NCI-H1417 treated with DMSO at 0.1 percent for 48 hours (cell line): ENCODE measurements around the gene SEPTIN7.
"Not testable (repeated sequence)": the region's sequence is repeated elsewhere in the genome, so short reads cannot be mapped to it uniquely, and the experiment has no call there.

Source experiments
- DNase-seq: peaks from one replicate; lab custom pipeline; 2025; lab: John Stamatoyannopoulos, UW

SEPTIN7 gene

DNA sequence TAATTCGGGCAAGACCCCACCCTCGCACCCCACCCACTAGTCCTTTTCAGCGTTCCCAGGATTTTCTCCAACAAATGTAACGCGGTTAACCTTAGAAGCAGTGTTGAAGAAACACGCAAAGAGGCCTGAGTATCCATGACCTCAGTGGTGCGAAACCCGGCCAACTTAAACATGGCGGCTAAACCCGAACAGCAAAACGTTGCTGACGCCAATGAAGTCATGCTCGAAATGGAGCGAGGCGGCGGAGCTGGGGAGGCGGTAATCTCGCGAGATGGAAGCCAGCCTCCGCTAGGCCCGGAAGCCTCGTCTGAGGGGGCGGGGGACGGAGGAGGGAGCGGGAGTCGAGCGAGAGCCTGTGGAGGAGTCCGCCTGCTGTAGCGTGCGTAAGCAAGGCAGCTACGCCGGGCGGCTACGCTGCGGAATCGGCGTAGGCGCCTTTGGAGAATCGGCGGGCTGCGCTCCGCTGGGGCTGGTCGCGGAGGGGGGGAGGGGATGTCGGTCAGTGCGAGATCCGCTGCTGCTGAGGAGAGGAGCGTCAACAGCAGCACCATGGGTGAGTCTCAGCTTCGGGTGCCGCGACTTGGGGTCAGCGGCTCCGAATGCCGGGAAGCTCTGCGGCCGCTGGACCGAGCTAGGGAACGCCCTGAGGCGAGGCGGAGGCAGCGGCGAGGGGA lies at the start of gene SEPTIN7:
Gene SEPTIN7 (plus strand): TSS at position 340 of the 674 bp plus-strand sequence. CDS start 153 bp downstream, at position 493.
- peak; percentile 94 for DNase-seq

DNA sequence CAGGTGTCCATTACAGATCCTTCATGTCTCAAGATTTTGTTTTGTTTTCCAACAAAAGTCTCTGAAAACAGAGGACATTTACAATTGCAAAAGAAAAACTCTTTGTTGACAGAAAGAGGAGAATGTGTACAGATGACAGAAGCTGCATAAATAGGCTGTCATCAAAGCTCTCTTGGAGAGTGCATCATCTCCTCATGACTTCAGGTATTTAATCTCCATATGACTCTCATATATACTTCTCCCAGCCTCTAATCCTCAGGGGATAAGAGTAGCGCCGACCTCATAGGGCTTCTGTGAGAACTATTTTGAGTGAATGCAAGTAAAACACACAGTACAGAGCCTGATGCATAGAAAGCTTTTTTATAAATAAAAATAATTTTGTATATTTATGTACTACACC lies 48.1 kb upstream of the SEPTIN7 start:
- no peak for DNase-seq

DNA sequence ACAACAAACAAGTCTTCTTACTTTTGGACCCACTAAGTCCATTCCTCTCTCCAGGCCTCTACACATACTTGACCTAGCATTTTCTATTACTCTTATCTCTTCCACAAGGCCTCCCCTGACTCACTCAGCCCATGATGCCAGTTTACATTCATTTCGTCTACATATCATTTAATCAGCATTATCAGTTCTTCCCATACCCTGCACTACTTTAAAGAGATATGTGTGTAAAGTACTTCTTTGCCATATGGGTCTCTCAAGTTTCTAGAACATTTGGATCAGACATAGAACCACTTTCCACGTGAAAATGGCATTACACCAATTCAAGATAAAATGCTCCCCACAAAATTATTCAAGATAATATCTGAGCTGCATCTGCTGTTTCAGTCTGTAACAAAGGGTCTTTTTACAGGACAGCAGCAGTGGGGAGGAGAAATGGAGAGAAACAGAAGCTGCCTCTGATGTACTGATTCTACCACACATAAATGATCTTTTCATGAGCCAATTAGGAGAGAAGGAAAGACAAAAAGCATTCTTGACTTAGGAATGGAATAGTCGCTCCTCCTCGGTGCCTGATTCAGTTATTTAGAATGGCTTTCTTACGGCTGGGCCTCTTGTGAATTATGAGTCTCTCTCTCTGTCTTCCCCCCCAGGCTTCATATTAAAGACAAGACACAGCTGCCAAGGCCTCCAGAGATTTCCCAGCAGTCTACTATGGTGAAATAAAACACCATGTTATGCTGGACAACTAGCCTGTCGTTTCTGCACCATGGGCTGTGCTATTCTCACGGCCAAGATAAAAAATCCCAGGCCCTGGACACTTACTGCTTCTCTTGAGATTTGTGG lies 46.9 kb upstream of the SEPTIN7 start:
- no peak for DNase-seq

DNA sequence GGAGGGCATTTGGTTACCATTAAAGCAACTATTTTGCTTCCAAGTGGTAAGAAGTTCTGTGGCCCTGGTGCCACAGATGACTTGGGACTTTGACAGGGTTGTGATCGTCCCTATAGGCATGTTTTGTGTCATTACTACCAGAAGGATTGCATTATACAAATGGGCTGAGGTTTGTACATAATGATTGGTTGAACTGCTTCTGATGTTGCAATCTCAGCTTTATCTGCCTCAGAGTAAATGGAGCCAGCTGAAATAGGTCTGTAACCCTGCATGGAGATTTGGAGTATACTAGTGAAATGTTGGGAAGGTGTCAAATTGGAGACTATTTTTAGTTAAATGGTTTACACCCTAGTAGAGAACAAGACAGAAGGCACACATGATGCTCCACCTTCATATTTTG lies 46.1 kb upstream of the SEPTIN7 start:
- no peak for DNase-seq

DNA sequence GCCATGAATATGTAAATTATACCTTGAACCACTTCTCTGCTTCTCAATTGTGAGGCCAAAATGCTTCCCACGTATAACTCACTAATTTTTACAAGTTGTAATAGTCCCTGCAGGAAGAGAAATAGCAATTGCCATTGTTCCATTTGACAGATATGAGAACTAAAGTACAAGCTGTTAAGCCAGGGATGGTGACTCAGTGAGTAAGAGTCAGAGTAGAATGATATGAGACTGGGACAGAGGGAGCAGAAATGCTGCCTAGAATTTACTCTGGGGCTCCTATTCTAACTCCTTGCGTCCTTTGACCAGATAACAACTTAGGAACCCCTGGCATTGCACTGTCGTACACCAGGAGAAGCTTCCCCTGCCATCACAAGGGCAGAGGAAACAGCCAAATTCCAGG lies 45.1 kb upstream of the SEPTIN7 start:
- no peak for DNase-seq

DNA sequence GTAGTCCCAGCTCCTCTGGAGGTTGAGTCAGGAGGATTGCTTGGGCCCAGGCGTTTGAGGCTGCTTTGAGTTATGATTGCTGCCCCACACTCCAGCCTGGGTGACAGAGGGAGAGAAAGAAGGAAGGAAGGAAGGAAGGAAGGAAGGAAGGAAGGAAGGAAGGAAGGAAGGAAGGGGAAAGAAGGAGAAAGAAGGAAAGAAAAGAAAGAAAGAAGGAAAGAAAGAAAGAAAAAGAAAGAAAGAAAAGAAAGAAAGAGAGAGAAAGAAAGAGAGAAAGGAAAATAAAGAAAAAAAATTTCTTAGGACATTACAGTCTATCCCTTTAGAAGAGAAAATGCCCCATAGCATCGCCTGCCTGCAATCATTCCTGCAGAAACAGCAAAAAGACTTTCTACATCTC lies 44.4 kb upstream of the SEPTIN7 start:
- not testable (repeated sequence) for DNase-seq

DNA sequence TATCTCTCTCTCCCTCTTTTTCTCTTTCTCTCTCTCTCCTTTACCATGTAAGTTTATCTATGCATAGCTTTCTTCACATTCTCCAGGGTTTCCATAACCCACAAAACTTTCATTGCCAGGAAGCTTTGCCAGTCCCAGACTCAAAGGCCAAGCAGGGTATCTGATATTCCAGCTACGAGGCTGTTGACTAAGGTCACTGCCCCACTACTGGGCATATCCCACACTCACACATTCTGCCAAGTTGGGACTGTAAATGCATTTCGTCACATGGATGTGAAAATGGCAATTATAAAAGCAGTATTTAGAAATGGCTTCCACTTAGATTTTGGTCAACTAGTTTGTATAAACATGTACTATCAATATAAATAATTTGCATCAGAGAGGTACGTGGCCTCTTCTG lies 43.3 kb upstream of the SEPTIN7 start:
- no peak for DNase-seq

DNA sequence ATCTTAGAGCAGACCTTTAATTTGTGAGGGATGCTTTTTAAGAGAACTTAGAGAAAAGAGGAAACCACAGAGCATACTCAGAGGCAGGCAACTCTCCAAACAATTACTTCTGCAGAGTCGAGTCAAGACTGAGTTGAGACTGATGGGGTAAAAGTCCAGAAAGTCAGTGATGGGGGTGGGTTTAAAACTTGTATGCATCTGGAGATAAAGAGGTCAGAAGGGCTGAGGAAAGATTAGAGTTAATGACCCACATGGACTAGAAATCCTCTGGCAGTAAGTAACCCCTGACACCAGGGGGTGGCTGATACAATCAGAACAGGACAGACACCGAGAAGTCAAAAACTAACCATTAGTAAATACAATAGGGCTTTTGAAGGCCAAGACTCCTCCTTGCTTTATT lies 42.4 kb upstream of the SEPTIN7 start:
- no peak for DNase-seq

DNA sequence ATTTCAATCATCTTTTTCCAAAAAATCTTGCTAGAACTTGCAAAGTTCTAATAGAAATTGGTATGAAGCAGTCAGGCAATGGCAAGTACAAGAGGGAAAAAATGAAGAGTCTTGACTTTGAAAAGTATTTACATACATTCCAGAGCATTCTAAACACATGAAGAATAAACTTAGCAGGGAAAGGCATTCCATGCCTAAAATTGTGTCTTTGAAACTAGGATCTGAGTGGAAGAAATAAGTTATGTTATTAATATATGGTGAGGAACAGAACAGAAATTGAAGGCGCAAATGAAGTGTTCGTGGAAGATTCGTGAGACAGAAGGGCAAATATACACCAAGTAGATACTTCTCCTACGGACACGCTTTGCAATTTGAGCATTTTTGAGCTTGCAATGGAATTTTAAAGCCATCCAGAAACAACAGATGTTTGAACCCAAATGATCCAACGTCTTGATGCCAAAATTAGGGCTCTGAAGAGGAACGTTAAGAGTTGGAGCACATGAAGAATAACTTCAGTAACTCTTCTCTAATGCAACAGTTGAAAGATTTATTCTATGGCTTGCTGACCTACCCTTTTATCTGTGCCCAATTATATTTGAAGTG lies 40.6 kb upstream of the SEPTIN7 start:
- DNase-seq, result no peak

DNA sequence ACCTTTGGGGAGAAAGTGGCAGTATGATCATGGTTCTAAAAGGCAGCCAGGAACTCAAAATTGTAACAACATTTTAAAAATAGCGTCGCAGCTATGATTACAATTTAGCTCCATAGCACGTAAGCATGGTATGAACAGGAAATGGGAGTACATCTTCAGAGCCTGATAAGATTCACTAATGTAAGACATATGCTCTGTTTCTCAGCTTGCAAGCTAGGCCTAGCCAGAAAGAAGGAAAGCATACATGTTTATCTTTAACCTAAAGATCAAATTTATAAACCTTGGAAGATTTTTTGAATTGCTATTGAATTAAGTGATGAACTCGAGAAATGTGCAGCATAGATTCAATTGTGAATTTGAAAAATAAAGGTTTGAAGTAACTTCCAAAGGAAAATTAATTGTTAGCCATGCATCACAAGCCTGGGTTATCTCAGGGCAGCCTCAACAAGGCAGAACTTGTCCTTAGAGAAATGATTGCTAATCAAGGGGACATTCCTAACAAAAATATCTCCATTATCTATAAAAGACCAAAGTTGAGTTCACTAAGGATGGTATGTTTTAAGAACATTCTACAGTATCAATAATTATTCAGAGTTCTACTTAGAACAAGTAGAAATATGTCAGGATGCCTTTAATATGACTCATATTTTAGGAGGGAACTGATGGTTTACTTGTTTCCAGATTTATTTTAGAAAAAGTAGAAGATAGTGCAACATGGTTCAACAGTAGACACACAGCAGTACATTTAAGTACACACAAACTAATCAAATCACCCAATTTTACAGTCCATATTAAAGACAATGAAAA lies 38.8 kb upstream of the SEPTIN7 start:
- no peak for DNase-seq

DNA sequence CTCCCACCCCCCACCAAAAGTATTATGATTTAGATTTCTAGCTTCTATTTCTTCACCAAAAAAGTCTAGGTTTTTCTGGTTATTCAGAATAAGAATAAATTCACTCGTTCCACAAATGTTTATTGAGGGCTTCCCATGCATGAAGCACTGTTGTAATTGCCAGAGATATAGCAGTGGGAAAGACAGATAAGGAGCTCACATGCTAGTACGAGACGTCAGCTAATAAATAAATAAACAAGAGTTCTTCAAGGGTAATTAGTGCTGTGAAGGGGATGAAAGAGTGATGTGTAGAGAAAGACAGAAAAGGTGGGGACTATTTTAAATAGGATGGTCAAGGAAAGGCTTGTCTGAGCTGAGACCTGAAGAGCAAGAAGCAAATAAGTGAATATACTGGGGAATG lies 38.1 kb upstream of the SEPTIN7 start:
- no peak for DNase-seq

DNA sequence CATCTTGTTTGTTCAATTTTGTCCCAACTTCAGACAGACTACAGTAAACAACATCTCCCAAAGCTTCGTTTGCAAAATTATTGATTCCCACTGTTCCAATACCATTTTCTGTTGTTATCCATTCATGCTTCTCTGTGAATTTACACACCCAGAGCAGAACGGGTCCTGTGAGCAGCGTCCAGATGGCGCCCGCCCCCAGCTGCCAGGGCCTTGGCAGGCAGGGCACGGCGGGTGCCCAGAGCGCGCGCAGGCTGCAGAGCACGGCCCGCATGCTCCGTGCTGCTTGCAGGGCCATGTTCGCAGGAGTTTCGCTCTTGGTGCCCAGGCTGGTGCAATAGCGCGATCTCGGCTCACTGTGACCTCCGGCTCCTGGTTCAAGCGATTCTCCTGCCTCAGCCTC lies 32.5 kb upstream of the SEPTIN7 start:
- DNase-seq, result no peak

DNA sequence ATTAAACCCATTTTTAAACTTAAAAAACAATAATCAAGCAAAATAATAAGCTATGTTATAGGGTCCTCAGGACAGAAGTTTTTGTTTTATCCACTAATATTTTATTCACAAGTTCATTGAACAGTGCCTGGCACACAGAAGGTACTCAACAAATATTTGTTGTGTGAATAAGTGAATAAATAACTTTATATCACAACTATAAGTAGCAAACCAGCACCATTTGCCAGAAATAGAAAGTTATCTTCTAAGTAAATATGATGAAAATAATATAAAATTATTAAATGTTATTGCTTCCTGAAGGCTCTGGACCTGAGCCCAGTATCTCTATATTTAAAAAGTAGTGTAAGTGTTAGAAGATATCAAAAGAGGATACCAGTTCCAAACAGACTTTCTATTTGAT lies 29.1 kb upstream of the SEPTIN7 start:
- no peak for DNase-seq

DNA sequence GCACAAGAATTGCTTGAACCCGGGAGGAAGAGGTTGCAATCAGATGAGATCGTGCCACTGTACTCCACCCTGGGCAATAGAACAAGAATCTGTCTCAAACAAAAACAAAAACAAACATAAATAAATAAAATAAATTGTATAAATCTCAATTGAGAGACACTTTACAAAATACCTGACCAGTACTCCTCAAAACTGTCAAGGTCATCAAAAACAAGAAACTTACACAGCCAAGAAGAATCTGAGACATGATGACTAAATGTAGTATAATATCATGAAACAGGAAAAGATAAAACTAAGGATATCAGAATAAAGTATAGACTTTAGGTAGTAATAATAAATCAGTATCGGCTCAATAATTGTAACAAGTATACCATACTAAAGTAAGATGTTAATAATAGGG lies 26.9 kb upstream of the SEPTIN7 start:
- no peak for DNase-seq

DNA sequence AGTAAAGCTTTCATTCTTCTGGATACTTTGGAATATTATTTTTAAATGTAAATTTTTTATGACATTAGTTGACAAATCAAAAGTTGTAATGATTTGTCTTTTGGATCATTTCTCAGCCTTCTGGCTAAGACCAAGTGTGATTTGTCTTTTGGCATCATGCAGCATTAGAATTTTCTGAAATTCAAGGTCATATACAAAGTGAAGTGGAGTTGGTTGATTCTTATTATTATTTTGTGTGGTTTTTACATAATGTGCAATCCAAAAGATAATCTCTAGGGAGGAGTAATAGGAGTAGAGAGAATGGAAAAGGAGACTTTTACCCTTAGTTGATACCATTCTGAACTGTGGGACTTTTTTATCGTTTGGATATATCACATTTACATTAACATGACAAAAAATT lies 24.2 kb upstream of the SEPTIN7 start:
- DNase-seq, result no peak

DNA sequence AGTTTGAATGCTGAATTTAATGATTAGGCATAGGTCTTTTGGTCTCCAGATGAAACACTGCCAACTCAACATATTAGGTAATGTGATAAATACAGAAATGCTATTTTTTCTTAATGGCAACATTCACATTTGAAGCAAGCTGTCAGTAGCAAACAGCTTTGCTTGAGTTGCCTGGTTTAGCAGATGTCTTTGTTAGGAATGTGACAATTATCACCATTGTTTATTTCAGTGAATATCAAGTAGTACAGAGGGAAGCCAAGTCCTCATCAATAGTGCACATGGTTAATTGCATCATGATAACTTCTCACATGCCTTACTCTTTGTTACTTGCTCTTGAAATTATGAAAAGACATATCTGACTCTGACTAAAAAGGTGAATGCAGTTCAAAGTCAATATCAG lies 23.7 kb upstream of the SEPTIN7 start:
- no peak for DNase-seq

DNA sequence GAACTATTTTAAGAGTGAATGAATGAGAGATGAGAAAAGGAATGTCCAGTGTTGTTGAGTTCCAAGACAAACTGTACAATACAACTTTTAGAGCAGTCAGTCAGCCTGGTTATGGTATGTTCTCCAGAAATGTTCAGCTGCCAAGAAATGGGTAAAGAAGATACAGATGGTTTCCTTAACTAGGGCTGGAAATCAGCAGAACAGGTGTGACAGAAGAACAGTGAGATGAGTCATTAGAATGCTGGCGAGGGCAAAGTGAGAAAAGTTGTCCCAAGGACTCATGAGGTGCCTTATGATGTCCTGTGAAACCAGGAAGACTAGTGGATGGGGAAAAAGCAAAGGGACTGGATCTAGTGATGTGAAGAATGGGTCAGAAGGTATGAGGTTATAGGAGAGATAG lies 20.8 kb upstream of the SEPTIN7 start:
- no peak for DNase-seq

DNA sequence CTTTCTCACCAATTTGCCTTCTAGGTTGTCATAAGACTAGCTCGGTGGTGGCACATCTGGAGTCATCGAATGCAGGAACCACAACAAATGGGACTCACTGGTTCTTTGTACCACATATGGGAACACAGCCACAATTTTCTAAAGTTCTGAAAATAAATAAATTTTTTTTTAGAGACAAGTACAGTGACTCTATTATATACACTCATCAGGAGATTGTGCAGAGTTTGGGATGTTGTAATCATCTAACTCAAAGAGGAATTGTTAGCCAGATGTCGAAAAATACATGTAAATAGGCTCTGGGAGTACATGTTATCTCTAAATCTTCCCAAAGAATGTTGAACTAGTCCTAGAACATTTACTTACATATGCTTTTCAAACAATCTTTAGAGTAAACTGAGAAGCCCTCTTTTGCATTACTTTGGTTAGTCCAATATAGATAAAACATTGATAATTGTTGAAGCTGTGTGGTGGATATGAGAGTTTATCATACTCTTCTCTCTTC lies 19.6 kb upstream of the SEPTIN7 start:
- no peak for DNase-seq

DNA sequence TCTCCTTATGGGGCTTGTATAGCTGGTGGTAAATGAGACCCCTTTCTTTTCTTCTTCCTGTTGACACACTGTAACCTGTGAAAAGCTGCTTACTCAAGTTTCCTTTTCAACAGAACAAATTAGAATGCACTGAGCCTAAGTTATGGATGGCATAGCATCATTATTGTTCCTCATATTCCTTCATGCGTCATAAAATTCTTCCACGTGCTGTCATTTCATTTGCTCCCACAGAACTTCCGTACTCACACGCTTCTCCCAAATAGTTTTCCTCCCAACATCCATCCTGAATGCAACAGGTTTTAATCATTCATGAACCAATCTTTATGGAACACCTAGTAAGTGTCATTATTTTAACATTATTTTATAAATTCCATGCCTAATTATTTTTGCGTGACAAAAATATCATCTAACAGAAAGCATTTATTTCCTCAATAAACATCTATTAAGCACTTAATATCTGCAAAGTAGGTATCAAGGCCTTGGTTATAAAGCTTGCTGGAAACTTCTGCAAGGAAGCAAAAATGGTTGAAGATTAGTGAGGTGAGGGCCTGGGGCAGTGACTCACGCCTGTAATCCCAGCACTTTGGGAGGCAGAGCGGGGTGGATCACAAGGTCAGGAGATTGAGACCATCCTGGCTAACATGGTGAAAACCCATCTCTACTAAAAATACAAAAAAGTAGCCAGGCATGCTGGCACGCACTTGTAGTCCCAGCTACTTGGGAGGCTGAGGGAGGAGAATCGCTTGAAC lies 18.9 kb upstream of the SEPTIN7 start:
- no peak for DNase-seq

DNA sequence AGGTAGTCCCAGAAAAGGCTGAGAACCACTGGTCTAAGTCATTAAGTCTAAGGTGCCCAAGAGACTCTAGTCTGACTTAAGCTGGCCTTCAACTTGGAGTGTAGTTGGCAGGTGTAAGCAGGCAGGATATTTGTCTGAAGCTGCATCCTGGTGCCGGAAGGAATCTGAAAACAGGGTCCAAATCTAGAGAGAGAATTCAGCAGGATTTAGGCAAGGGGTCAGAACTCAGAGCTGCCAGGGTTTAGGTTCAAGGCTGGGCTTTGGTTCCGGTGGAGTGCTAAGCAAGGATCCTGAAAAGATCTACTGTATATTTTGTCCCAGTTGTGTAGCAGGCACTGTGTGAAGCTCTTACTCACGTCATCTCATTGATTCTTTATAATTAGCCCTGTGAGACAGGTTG lies 16.5 kb upstream of the SEPTIN7 start:
- DNase-seq, result no peak

DNA sequence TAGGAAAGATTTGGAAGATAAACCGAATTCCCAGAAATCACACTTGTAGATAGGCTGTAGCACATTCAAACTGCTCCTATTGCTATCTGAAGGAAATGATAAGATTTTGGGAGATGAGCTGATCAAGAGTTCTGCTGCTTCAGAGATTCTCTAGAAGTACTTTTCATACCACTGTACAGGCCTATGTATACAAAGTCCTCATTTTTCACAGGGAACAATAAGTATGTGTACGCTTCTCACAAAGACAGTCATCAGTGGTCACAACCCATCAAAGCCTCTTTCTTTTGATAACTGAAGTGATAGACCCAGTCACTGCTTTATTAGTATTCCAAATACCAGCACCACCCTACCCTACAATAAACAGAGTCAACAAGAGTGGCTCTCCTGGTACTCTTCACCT lies 15.6 kb upstream of the SEPTIN7 start:
- no peak for DNase-seq
